ENCODE data around the gene FILIP1L.

Gene FILIP1L

DNA sequence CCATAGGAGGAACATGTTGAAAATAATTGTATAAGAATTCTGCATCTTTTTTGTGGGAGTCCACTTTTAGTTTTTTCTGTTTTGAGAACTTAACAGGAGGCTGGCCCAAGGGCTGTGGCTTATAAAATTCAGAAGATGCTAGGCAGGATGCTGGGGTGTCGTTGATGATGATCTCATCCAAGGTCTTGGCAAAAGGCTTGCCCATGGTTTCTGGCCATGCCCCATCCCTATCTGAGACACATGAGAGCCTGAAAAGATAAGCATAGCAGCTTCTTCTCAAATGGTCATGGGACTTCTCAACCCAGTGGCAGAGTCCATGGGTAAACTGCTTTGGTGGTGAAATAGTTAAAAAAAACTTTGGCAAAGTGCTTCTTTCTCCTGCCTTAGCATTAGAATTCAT, 261.4 kb downstream of the FILIP1L start:
- TF ChIP-seq, protein P1, sequence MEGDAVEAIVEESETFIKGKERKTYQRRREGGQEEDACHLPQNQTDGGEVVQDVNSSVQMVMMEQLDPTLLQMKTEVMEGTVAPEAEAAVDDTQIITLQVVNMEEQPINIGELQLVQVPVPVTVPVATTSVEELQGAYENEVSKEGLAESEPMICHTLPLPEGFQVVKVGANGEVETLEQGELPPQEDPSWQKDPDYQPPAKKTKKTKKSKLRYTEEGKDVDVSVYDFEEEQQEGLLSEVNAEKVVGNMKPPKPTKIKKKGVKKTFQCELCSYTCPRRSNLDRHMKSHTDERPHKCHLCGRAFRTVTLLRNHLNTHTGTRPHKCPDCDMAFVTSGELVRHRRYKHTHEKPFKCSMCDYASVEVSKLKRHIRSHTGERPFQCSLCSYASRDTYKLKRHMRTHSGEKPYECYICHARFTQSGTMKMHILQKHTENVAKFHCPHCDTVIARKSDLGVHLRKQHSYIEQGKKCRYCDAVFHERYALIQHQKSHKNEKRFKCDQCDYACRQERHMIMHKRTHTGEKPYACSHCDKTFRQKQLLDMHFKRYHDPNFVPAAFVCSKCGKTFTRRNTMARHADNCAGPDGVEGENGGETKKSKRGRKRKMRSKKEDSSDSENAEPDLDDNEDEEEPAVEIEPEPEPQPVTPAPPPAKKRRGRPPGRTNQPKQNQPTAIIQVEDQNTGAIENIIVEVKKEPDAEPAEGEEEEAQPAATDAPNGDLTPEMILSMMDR (IDR thresholded peaks at IDR 0.05; ENCODE audit: borderline replicate concordance, insufficient read depth, low read depth, low read length) = no peak
- no peak overlapping the region for H3K4me3 ChIP-seq (ENCODE audit: low read depth, low read length)

DNA sequence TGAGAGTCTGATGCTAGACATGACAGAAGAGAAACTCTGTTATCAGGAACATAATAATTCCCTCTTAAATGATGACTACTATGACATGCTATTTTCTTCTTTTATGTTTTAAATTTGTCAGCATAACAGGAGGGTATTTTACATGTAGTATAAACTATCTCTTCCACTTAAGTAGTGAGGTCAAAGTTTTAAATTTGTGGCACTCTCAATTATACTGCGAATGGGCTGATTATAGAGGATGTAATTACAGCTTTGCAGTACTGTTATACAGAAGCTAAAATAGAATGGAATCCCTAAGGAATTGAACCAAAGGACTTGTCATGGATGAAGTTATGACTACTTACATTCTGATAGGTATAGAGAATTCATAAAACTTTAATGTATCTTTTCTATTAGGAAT, 262.3 kb downstream of the FILIP1L start:
- TF ChIP-seq, protein P1 (IDR thresholded peaks at IDR 0.05; ENCODE audit: borderline replicate concordance, insufficient read depth, low read depth, low read length) = no peak
- H3K4me3 ChIP-seq (ENCODE audit: low read depth, low read length) = no peak overlapping the region

DNA sequence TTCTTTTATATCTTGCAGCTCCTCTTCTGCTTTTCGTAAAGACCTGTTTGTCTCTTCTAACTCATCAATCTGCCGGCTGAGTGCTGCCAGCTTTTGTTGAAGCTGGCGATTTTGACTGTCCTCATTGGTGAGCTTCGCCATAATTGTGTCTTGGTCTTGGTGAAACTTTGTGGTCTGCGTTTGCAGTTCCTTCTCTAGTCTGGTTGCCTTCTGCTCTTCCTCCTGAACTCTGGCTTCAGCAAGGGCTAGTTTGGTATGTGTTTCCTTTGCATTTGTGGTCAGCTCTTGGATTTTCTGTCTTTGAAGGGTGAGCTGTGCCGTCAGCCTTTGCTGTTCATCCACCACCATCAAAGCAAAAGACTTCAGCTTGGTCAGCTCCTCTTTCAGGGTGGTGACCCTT, 263.7 kb downstream of the FILIP1L start:
- no peak overlapping the region for H3K4me3 ChIP-seq (ENCODE audit: low read depth, low read length)
- TF ChIP-seq, protein P1 (IDR thresholded peaks at IDR 0.05; ENCODE audit: borderline replicate concordance, insufficient read depth, low read depth, low read length) = no peak

DNA sequence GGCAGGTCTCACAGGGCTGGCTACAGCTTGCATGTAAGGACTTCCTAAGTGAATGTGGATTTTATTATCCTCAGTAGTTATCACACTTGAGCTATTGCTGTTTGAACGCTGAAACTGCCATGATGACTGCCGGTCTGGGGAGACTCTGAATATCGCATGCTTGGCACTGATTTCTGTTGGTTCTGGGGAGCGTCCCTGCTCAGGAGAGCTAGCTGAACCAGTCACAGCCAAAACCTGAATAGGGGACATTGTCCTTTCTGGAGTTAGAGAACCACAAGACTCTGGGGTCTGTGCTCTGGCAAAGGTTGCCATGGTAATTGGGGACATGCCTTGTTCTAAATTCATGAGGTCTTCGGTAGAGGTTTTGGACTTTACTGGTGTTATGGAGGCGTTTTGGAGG, 265.9 kb downstream of the FILIP1L start:
- TF ChIP-seq, protein P1 (IDR thresholded peaks at IDR 0.05; ENCODE audit: borderline replicate concordance, insufficient read depth, low read depth, low read length) = no peak
- no peak overlapping the region for H3K4me3 ChIP-seq (ENCODE audit: low read depth, low read length)

DNA sequence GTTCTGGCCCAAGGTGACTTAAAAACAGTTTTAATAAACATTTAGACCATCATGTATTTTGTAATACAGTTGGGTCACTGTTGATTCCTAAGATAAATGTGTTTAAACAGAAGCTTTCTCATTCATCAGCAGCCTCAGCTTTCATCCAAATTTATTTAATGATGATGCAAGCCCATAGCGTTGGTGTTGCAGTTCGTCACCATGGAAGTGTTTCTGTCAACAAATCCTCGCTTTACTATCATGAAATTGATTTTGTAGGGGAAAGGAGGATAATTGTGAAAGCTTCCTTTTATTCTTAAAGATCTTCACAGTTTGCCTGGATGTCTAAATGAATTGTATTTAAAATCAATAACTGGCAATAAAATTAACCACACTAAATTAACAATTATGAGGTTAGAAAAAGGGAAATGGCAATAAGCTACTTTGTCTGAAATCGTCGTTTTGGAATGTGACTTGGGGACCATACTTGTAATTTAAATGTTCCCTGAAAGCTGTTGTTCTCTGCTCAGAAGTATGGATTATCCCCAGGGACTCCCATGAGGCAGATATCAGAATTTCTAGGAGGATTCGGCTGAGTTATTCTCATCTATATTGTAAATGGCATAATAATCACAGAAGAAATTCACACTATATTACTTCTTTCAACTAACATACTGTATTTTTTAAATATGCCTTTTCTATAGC, 267.7 kb downstream of the FILIP1L start:
- TF ChIP-seq, protein P1 (IDR thresholded peaks at IDR 0.05; ENCODE audit: borderline replicate concordance, insufficient read depth, low read depth, low read length) = no peak
- H3K4me3 ChIP-seq (ENCODE audit: low read depth, low read length) = no peak overlapping the region

DNA sequence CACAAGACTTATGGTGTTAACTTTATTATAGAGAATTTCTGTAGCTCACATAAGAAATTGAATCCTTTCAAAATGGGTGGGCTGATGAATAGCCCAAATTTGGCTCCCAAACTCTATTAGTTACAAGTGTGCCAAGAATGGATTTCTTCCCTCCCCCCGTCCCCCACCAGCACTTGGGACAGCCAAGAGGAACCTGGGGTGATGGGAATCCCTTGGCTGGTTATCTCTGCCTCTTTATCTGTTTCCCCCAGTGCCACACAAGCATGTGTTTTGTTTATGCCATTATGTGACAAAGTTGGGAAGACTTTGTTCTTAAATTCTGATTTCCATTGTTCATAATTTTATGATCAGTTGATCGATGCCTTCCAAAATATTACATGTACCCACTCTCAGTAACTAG, 268.3 kb downstream of the FILIP1L start:
- TF ChIP-seq, protein P1 (IDR thresholded peaks at IDR 0.05; ENCODE audit: borderline replicate concordance, insufficient read depth, low read depth, low read length) = no peak
- H3K4me3 ChIP-seq (ENCODE audit: low read depth, low read length) = no peak overlapping the region

DNA sequence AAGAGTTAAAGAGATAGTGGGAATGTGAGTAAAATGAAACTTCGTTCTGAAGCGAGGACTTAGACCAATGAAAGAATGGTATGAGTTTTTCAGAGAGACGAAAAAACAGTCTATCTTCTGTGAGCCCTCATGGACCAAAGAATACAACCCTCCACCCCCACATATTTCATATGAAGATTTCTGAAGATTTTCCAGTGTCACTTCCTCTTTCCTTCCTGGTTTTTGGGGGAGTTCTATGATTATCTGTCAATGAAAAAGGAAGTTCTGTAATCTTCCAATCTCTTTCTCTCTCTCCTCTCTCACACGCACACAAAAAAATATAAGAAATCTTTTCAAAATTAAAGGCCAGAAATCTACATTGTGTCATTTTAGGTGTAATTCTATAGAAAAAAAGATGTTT, 269.0 kb downstream of the FILIP1L start:
- TF ChIP-seq, protein P1 (IDR thresholded peaks at IDR 0.05; ENCODE audit: borderline replicate concordance, insufficient read depth, low read depth, low read length) = no peak
- H3K4me3 ChIP-seq (ENCODE audit: low read depth, low read length) = no peak overlapping the region

All from GM12875 (cell line).